ENCODE data around the gene FAM81A.

Gene FAM81A

DNA sequence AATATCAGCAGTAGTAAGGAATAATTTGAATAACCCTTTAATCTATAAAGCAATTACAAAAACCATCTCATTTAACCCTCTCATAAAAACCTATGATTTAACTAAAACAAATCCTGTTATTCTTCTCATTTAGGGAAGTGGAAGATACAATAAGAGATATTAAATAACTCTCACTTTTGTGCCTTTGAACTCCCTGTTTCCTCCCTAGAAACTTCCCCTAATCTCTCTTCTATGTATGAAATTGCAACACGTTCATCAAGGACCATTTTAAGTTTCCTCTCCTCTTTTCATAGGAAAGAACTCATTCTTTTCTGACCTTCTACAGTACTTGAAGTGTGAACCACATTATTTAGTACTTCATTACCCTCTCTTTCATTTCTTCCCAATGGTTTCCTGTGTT is 18.8 kb upstream of the FAM81A start:
- TF ChIP-seq ZNF565 (CRISPR knock-in tag; conservative IDR thresholded peaks at IDR 0.05; ENCODE audit: low read depth) (no peak), ZNF8 (CRISPR knock-in tag; IDR thresholded peaks at IDR 0.05) (no peak), GLIS3 (CRISPR knock-in tag; IDR thresholded peaks at IDR 0.05) (no peak), PPARA (CRISPR knock-in tag; IDR thresholded peaks at IDR 0.05; ENCODE audit: borderline replicate concordance) (no peak), ARNTL (CRISPR knock-in tag; IDR thresholded peaks at IDR 0.05; ENCODE audit: borderline replicate concordance, low read depth) (no peak)
- TF ChIP-seq, protein P1, sequence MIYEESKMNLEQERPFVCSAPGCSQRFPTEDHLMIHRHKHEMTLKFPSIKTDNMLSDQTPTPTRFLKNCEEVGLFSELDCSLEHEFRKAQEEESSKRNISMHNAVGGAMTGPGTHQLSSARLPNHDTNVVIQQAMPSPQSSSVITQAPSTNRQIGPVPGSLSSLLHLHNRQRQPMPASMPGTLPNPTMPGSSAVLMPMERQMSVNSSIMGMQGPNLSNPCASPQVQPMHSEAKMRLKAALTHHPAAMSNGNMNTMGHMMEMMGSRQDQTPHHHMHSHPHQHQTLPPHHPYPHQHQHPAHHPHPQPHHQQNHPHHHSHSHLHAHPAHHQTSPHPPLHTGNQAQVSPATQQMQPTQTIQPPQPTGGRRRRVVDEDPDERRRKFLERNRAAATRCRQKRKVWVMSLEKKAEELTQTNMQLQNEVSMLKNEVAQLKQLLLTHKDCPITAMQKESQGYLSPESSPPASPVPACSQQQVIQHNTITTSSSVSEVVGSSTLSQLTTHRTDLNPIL (CRISPR knock-in tag; IDR thresholded peaks at IDR 0.05; ENCODE audit: low read depth) = no peak
- TF ChIP-seq, protein P2, sequence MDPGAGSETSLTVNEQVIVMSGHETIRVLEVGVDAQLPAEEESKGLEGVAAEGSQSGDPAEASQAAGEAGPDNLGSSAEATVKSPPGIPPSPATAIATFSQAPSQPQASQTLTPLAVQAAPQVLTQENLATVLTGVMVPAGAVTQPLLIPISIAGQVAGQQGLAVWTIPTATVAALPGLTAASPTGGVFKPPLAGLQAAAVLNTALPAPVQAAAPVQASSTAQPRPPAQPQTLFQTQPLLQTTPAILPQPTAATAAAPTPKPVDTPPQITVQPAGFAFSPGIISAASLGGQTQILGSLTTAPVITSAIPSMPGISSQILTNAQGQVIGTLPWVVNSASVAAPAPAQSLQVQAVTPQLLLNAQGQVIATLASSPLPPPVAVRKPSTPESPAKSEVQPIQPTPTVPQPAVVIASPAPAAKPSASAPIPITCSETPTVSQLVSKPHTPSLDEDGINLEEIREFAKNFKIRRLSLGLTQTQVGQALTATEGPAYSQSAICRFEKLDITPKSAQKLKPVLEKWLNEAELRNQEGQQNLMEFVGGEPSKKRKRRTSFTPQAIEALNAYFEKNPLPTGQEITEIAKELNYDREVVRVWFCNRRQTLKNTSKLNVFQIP (CRISPR knock-in tag; IDR thresholded peaks at IDR 0.05; ENCODE audit: borderline replicate concordance, low read depth) = no peak
- ATAC-seq = no peak

DNA sequence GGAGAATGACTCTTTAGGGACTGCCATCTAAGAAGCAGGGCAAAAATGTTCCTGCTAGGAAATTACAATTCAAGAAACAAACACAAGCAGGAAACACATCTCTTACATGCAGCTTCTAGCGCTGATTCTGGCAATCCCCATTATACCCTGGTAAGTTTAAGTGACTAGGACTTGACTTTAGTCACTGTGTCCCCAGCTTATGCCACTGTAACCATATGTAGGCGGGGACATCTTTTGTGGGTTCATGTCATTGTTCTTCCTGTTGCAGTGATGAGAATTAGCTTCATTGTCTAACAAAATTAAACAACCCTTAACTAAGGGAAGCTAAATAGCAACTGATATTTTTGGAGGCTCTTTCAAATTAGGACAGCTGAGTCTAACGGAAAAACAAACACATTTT is 17.9 kb upstream of the FAM81A start:
- no peak for TF ChIP-seq RARB (CRISPR knock-in tag; IDR thresholded peaks at IDR 0.05)
- TF ChIP-seq, protein P1 (CRISPR knock-in tag; IDR thresholded peaks at IDR 0.05; ENCODE audit: low read depth) = no peak
- TF ChIP-seq ZFP3 (CRISPR knock-in tag; IDR thresholded peaks at IDR 0.05) = no peak
- TF ChIP-seq, protein P2 (CRISPR knock-in tag; IDR thresholded peaks at IDR 0.05; ENCODE audit: borderline replicate concordance, low read depth) = no peak
- TF ChIP-seq, protein P3, sequence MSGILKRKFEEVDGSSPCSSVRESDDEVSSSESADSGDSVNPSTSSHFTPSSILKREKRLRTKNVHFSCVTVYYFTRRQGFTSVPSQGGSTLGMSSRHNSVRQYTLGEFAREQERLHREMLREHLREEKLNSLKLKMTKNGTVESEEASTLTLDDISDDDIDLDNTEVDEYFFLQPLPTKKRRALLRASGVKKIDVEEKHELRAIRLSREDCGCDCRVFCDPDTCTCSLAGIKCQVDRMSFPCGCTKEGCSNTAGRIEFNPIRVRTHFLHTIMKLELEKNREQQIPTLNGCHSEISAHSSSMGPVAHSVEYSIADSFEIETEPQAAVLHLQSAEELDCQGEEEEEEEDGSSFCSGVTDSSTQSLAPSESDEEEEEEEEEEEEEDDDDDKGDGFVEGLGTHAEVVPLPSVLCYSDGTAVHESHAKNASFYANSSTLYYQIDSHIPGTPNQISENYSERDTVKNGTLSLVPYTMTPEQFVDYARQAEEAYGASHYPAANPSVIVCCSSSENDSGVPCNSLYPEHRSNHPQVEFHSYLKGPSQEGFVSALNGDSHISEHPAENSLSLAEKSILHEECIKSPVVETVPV (CRISPR knock-in tag; IDR thresholded peaks at IDR 0.05) = no peak
- no peak for TF ChIP-seq ZFP30 (CRISPR knock-in tag; IDR thresholded peaks at IDR 0.05)
- TF ChIP-seq, protein P4, sequence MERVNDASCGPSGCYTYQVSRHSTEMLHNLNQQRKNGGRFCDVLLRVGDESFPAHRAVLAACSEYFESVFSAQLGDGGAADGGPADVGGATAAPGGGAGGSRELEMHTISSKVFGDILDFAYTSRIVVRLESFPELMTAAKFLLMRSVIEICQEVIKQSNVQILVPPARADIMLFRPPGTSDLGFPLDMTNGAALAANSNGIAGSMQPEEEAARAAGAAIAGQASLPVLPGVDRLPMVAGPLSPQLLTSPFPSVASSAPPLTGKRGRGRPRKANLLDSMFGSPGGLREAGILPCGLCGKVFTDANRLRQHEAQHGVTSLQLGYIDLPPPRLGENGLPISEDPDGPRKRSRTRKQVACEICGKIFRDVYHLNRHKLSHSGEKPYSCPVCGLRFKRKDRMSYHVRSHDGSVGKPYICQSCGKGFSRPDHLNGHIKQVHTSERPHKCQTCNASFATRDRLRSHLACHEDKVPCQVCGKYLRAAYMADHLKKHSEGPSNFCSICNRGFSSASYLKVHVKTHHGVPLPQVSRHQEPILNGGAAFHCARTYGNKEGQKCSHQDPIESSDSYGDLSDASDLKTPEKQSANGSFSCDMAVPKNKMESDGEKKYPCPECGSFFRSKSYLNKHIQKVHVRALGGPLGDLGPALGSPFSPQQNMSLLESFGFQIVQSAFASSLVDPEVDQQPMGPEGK (CRISPR knock-in tag; IDR thresholded peaks at IDR 0.05; ENCODE audit: borderline replicate concordance) = no peak
- no peak for TF ChIP-seq ISL1 (CRISPR knock-in tag; IDR thresholded peaks at IDR 0.05)
- TF ChIP-seq BACH2 (CRISPR knock-in tag; IDR thresholded peaks at IDR 0.05; ENCODE audit: borderline replicate concordance) = no peak
- TF ChIP-seq ZNF565 (CRISPR knock-in tag; conservative IDR thresholded peaks at IDR 0.05; ENCODE audit: low read depth) = no peak
- no peak for TF ChIP-seq ZNF70 (CRISPR knock-in tag; IDR thresholded peaks at IDR 0.05)
- TF ChIP-seq ESRRG (CRISPR knock-in tag; IDR thresholded peaks at IDR 0.05) = no peak
- no peak for TF ChIP-seq ZC3H10 (CRISPR knock-in tag; IDR thresholded peaks at IDR 0.05)
- no peak for TF ChIP-seq SNAI2 (CRISPR knock-in tag; IDR thresholded peaks at IDR 0.05)
- no peak for TF ChIP-seq CSDC2 (CRISPR knock-in tag; IDR thresholded peaks at IDR 0.05)
- TF ChIP-seq, protein P5, sequence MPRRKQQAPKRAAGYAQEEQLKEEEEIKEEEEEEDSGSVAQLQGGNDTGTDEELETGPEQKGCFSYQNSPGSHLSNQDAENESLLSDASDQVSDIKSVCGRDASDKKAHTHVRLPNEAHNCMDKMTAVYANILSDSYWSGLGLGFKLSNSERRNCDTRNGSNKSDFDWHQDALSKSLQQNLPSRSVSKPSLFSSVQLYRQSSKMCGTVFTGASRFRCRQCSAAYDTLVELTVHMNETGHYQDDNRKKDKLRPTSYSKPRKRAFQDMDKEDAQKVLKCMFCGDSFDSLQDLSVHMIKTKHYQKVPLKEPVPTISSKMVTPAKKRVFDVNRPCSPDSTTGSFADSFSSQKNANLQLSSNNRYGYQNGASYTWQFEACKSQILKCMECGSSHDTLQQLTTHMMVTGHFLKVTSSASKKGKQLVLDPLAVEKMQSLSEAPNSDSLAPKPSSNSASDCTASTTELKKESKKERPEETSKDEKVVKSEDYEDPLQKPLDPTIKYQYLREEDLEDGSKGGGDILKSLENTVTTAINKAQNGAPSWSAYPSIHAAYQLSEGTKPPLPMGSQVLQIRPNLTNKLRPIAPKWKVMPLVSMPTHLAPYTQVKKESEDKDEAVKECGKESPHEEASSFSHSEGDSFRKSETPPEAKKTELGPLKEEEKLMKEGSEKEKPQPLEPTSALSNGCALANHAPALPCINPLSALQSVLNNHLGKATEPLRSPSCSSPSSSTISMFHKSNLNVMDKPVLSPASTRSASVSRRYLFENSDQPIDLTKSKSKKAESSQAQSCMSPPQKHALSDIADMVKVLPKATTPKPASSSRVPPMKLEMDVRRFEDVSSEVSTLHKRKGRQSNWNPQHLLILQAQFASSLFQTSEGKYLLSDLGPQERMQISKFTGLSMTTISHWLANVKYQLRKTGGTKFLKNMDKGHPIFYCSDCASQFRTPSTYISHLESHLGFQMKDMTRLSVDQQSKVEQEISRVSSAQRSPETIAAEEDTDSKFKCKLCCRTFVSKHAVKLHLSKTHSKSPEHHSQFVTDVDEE (CRISPR knock-in tag; IDR thresholded peaks at IDR 0.05) = no peak
- no peak for TF ChIP-seq GLIS3 (CRISPR knock-in tag; IDR thresholded peaks at IDR 0.05)
- no peak for TF ChIP-seq ARNTL (CRISPR knock-in tag; IDR thresholded peaks at IDR 0.05; ENCODE audit: borderline replicate concordance, low read depth)
- no peak for ATAC-seq

Data from SK-N-SH treated with all-trans-retinoic acid at 6 μM for 48 hours (cell line).